ENCODE measurements around the gene DVL2. TPM values are rescaled to one million over a fixed set of nuclear protein-coding genes. Genes with fewer than 3 reads are reported as not detected.

Gene DVL2
- total RNA-seq, 1 experiment from 2014 or later: 133 TPM

DNA sequence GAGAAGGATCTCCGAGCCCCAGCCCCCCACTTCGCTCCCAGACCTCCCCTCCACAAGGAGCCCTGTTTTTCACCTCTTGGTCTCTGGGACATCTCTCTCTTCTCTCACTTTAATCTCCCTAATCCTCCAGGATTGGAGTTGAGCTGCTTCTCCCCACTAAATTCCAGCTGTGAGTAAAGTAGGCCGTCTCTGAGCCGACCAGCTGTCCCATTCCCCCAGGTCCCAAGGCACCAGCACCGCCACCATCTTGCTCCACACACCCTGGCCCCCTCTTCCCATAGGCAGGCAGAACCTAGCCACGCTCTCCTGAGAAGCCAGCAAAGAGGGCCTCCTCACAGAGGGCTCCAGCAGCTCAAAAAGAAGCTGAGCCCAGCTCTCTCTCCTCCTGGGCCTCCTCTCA is 15.6 kb downstream of the DVL2 start:
- Histone ChIP-seq H3K27me3 (replicated peaks; ENCODE audit: insufficient read depth, low read depth, low read length, poor library complexity) (no peaks in the 10 kb centered on the region), H3K4me1 (ENCODE audit: insufficient read depth, low read length, poor library complexity, severe bottlenecking) (peaks cover 38% of the 10 kb centered on the region), H3K27ac (ENCODE audit: low read depth, low read length, poor library complexity, severe bottlenecking) (peak overlapping the region; percentile 93), H3K4me3 (ENCODE audit: low read depth, low read length, poor library complexity, severe bottlenecking) (no peak overlapping the region), H3K9me3 (ENCODE audit: low read depth, low read length, poor library complexity, severe bottlenecking) (no peaks in the 10 kb centered on the region), H3K36me3 (ENCODE audit: insufficient read depth, low read length, poor library complexity, severe bottlenecking) (peaks cover 28% of the 10 kb centered on the region)
- ChIA-PET POLR2A (ENCODE audit: low non-redundant PET) (no interaction called here), CTCF (no interaction called here)
- DNase-seq (ENCODE audit: low spot score): peak; percentile 15
- TF ChIP-seq, protein P1, sequence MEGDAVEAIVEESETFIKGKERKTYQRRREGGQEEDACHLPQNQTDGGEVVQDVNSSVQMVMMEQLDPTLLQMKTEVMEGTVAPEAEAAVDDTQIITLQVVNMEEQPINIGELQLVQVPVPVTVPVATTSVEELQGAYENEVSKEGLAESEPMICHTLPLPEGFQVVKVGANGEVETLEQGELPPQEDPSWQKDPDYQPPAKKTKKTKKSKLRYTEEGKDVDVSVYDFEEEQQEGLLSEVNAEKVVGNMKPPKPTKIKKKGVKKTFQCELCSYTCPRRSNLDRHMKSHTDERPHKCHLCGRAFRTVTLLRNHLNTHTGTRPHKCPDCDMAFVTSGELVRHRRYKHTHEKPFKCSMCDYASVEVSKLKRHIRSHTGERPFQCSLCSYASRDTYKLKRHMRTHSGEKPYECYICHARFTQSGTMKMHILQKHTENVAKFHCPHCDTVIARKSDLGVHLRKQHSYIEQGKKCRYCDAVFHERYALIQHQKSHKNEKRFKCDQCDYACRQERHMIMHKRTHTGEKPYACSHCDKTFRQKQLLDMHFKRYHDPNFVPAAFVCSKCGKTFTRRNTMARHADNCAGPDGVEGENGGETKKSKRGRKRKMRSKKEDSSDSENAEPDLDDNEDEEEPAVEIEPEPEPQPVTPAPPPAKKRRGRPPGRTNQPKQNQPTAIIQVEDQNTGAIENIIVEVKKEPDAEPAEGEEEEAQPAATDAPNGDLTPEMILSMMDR (conservative IDR thresholded peaks at IDR 0.05; ENCODE audit: low read depth, low read length): no peak
- no peak for TF ChIP-seq EZH2 (IDR thresholded peaks at IDR 0.05; ENCODE audit: borderline replicate concordance, low read depth, low read length, poor library complexity, severe bottlenecking)
- no TSS peak for BruUV-seq (replicated peaks)
- intact Hi-C loops (cut with micrococcal nuclease; ENCODE audit: unreplicated experiment): no loop called here

GRCh38 chr17:7218166-7218565 is 16.2 kb downstream of the DVL2 start:
- Histone ChIP-seq H3K4me3 (ENCODE audit: low read depth, low read length, poor library complexity, severe bottlenecking) (peak overlapping the region; percentile 73), H3K9me3 (ENCODE audit: low read depth, low read length, poor library complexity, severe bottlenecking) (no peaks in the 10 kb centered on the region), H3K36me3 (ENCODE audit: insufficient read depth, low read length, poor library complexity, severe bottlenecking) (peaks cover 22% of the 10 kb centered on the region), H3K27ac (ENCODE audit: low read depth, low read length, poor library complexity, severe bottlenecking) (peak overlapping the region; percentile 93), H3K4me1 (ENCODE audit: insufficient read depth, low read length, poor library complexity, severe bottlenecking) (peaks cover 44% of the 10 kb centered on the region), H3K27me3 (replicated peaks; ENCODE audit: insufficient read depth, low read depth, low read length, poor library complexity) (no peaks in the 10 kb centered on the region)
- ChIA-PET POLR2A (ENCODE audit: low non-redundant PET) (no interaction called here), CTCF (no interaction called here)
- peak; percentile 12 for DNase-seq (ENCODE audit: low spot score)
- no TSS peak for BruUV-seq (replicated peaks)
- TF ChIP-seq, protein P1 (conservative IDR thresholded peaks at IDR 0.05; ENCODE audit: low read depth, low read length): no peak
- no peak for TF ChIP-seq EZH2 (IDR thresholded peaks at IDR 0.05; ENCODE audit: borderline replicate concordance, low read depth, low read length, poor library complexity, severe bottlenecking)
- intact Hi-C loops (cut with micrococcal nuclease; ENCODE audit: unreplicated experiment): no loop called here

DNA sequence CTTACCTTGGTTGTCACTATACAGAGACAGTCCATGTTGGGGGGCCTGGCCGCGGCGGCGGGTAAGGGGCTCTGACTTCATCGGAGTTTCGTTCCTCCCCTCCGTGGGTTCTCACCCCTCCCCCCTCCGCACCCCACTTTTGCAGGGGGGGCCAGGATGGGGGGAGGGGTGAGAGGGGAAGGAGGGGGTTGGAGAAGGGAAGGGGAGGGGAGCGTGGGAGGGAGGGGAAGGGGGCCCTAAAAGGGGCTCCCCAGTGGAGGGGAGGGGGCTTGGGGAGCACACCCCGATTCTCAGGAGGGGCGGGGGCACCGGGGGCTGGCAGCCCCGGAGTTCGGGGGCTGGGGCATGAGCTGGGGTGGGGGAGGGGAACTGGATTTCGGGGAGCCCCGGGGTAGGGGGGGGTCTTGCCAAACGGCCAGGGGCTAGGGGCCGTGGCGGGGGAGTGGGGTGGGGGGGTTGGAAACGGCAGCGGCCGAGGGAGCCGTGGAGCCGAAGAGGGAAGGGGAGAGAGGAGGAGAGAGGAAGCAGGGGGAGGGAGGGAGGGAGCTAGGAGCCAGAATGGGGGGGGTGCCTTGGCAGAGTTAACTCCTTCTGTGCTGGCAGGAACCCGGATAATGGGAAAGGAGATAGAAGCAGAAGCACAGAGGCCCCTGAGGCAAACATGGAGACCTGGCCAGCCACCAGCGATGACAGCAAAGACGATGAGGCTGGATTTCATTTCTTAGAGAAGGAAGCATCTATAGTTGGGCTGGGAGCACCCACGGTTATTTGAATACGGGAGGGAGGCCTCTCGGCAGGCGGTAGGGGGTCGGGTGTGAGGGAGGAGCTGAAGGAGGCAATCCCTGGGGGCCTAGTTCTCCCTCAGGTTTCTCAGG is 17.0 kb downstream of the DVL2 start:
- Histone ChIP-seq H3K4me3 (ENCODE audit: low read depth, low read length, poor library complexity, severe bottlenecking) (peak overlapping the region; percentile 73), H3K9me3 (ENCODE audit: low read depth, low read length, poor library complexity, severe bottlenecking) (no peaks in the 10 kb centered on the region), H3K27me3 (replicated peaks; ENCODE audit: insufficient read depth, low read depth, low read length, poor library complexity) (no peaks in the 10 kb centered on the region), H3K4me1 (ENCODE audit: insufficient read depth, low read length, poor library complexity, severe bottlenecking) (peaks cover 46% of the 10 kb centered on the region), H3K36me3 (ENCODE audit: insufficient read depth, low read length, poor library complexity, severe bottlenecking) (peaks cover 14% of the 10 kb centered on the region), H3K27ac (ENCODE audit: low read depth, low read length, poor library complexity, severe bottlenecking) (peak overlapping the region; percentile 93)
- BruUV-seq (replicated peaks): no TSS peak
- ChIA-PET CTCF (no interaction called here), POLR2A (ENCODE audit: low non-redundant PET) (interaction anchor here (0.5 to 0.6 kb wide), 4 partner anchors 117 to 324 kb away, joined by 3 to 15 read pairs (median 3); no protein-coding TSS in a partner anchor)
- peak; percentile 93 for DNase-seq (ENCODE audit: low spot score)
- TF ChIP-seq, protein P1 (conservative IDR thresholded peaks at IDR 0.05; ENCODE audit: low read depth, low read length): no peak
- no peak for TF ChIP-seq EZH2 (IDR thresholded peaks at IDR 0.05; ENCODE audit: borderline replicate concordance, low read depth, low read length, poor library complexity, severe bottlenecking)
- intact Hi-C loops (cut with micrococcal nuclease; ENCODE audit: unreplicated experiment): no loop called here
